Upper lobe of left lung (tissue), 4 donors: ENCODE data around the gene WRNIP1.

ENCODE experiments used
- POLR2A ChIP-seq, 4 donors: fragments of 450-650 bp; IDR thresholded peaks; one replicate each; pipeline ENCODE4 v1.5.1; 2016 to 2017; ENCODE audit warnings: antibody characterized with exemption in 4 of 4, mild to moderate bottlenecking in 2 of 4
- POLR2AphosphoS5 ChIP-seq, 2 donors: sonication (generic); formaldehyde crosslinking; IDR thresholded peaks; one replicate each; pipeline ENCODE4 v1.5.1; 2017; ENCODE audit warnings: antibody characterized with exemption in 2 of 2
- TF ChIP-seq, protein P1 (sequence below), 6 experiments: fragments of 450-650 bp in 4 of 6; fragments of 200-600 bp in 2 of 6; sonication (generic) in 2 of 6; IDR thresholded peaks; one replicate each; pipeline ENCODE4 v1.5.1; 2016 to 2019; ENCODE audit warnings: antibody characterized with exemption in 6 of 6

GRCh38 chr6:2790588-2791449, 25.6 kb downstream of the WRNIP1 start:
- peak in 1 of 2 donors; percentile 56 for TF ChIP-seq POLR2AphosphoS5 (IDR thresholded peaks at IDR 0.05)
- no peak for TF ChIP-seq POLR2A (IDR thresholded peaks at IDR 0.05)
- TF ChIP-seq, protein P1, sequence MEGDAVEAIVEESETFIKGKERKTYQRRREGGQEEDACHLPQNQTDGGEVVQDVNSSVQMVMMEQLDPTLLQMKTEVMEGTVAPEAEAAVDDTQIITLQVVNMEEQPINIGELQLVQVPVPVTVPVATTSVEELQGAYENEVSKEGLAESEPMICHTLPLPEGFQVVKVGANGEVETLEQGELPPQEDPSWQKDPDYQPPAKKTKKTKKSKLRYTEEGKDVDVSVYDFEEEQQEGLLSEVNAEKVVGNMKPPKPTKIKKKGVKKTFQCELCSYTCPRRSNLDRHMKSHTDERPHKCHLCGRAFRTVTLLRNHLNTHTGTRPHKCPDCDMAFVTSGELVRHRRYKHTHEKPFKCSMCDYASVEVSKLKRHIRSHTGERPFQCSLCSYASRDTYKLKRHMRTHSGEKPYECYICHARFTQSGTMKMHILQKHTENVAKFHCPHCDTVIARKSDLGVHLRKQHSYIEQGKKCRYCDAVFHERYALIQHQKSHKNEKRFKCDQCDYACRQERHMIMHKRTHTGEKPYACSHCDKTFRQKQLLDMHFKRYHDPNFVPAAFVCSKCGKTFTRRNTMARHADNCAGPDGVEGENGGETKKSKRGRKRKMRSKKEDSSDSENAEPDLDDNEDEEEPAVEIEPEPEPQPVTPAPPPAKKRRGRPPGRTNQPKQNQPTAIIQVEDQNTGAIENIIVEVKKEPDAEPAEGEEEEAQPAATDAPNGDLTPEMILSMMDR (IDR thresholded peaks at IDR 0.05), result peak; percentile 60 to 86 (median 77)
